K562 (cell line): Measurements from ENCODE around the gene TMC8. TPM values are rescaled to one million over a fixed set of nuclear protein-coding genes. Genes with fewer than 3 reads are reported as not detected.
A peak's percentile ranks its signal among the peaks of the same experiment; 100 is the strongest.

Source experiments
- CREM ChIP-seq: IDR thresholded peaks from 2 replicates; pipeline ENCODE4 v1.6.1; 2014; ENCODE audit warnings: antibody characterized with exemption, low read depth
- CTCFL ChIP-seq: IDR thresholded peaks from 2 replicates; pipeline ENCODE4 v1.6.1; 2011; ENCODE audit warnings: borderline replicate concordance, low read depth, mild to moderate bottlenecking, moderate library complexity, low read length; ENCODE audit not compliant: insufficient read depth, poor library complexity, severe bottlenecking
- CXXC5 ChIP-seq: fragments of 250-450 bp; sonication (Bioruptor Pico); IDR thresholded peaks from 2 replicates; pipeline ENCODE4 v1.8.0; 2022; ENCODE audit warnings: inconsistent platforms, mild to moderate bottlenecking, moderate library complexity
- FOXK2 ChIP-seq, 2 experiments: fragments of 450-650 bp; IDR thresholded peaks in 1 of 2; conservative IDR thresholded peaks in 1 of 2; 2 replicates each; pipeline ENCODE4 v1.6.1; 2016; ENCODE audit warnings: low read depth in 2 of 2, mild to moderate bottlenecking in 1 of 2
- JUN ChIP-seq, 2 experiments: sonication (generic) in 1 of 2; formaldehyde crosslinking in 1 of 2; IDR thresholded peaks; 2 replicates each; pipeline versions ENCODE4 v1.6.1 to v1.8.0; 2012 to 2022; ENCODE audit warnings: borderline replicate concordance in 2 of 2, mild to moderate bottlenecking in 2 of 2, improper control_type of control experiment in 1 of 2, low read depth in 1 of 2, low read length in 1 of 2, missing genetic modification reagents in 1 of 2
- KAT2B ChIP-seq: IDR thresholded peaks from one replicate; pipeline ENCODE4 v1.6.1; 2012; ENCODE audit warnings: low read depth, mild to moderate bottlenecking, control low read depth, inconsistent platforms, low read length, moderate library complexity
- KDM2B ChIP-seq: fragments of 250-450 bp; sonication (Bioruptor Pico); IDR thresholded peaks from 2 replicates; pipeline ENCODE4 v1.8.0; 2021; ENCODE audit warnings: mild to moderate bottlenecking, moderate library complexity
- NRF1 ChIP-seq, 2 experiments: fragments of 450-650 bp; IDR thresholded peaks in 1 of 2; conservative IDR thresholded peaks in 1 of 2; 2 replicates each; pipeline ENCODE4 v1.6.1; 2014; ENCODE audit warnings: mild to moderate bottlenecking in 2 of 2
- PRDM10 ChIP-seq: fragments of 450-650 bp; IDR thresholded peaks from 2 replicates; pipeline ENCODE4 v1.6.1; 2018; ENCODE audit not compliant: partially characterized antibody
- RBFOX2 ChIP-seq: fragments of 200-400 bp; formaldehyde crosslinking; IDR thresholded peaks from 2 replicates; pipeline ENCODE4 v1.6.1; 2017; ENCODE audit warnings: low read depth, mild to moderate bottlenecking, low read length, moderate library complexity
- SREBF1 ChIP-seq: fragments of 150-350 bp; IDR thresholded peaks from 2 replicates; pipeline ENCODE4 v1.6.1; 2014; ENCODE audit warnings: antibody characterized with exemption, low read depth, low read length, borderline replicate concordance
- TEAD2 ChIP-seq: fragments of 450-650 bp; IDR thresholded peaks from 2 replicates; pipeline ENCODE4 v1.6.1; 2016; ENCODE audit warnings: missing genetic modification characterization, control low read depth, missing compliant biosample characterization
- ZNF197 ChIP-seq: fragments of 200-800 bp; sonication (Bioruptor generic); IDR thresholded peaks from 2 replicates; pipeline ENCODE4 v1.6.1; 2016; ENCODE audit warnings: low read depth, missing genetic modification characterization, missing compliant biosample characterization
- ZNF3 ChIP-seq: fragments of 250-450 bp; sonication (Bioruptor Pico); IDR thresholded peaks from 2 replicates; pipeline ENCODE4 v1.5.0; 2021; ENCODE audit warnings: mild to moderate bottlenecking, moderate library complexity
- polyA plus RNA-seq, 8 experiments: library from polyadenylated mRNA; depleted of rRNA in 4 of 8; stranded (reverse) in 5 of 8; unstranded in 3 of 8; fragments of >200 nt; fragmentation: Nextera tagmentation in 2 of 8; fragmentation: Illumina TruSeq in 1 of 8; extraction: Ambion mirVana in 2 of 8; extraction: Trizol in 1 of 8; gene quantifications; 2 replicates each; pipeline versions ENCODE4 v1.2.1 to v1.2.3, GENCODE V29; 2011 to 2014; ENCODE audit warnings: inconsistent platforms in 1 of 8, missing spikeins in 1 of 8
- total RNA-seq, 7 experiments: library from RNA; depleted of rRNA in 6 of 7; stranded (reverse); fragments of >200 nt in 6 of 7; fragmentation: Illumina TruSeq in 2 of 7; extraction: Trizol in 2 of 7; gene quantifications; 2 replicates each; pipeline versions ENCODE4 v1.2.1 to v1.2.3, GENCODE V29; 2011 to 2021; ENCODE audit warnings: low replicate concordance in 1 of 7
- TF ChIP-seq, protein P1 (sequence below): fragments of 250-450 bp; sonication (Bioruptor Pico); IDR thresholded peaks from 2 replicates; pipeline ENCODE4 v1.5.1; 2021; ENCODE audit warnings: mild to moderate bottlenecking
- TF ChIP-seq, protein P2 (sequence below): fragments of 450-650 bp; IDR thresholded peaks from 2 replicates; pipeline ENCODE4 v1.6.1; 2017; ENCODE audit warnings: mild to moderate bottlenecking, moderate library complexity

TMC8 gene
- total and polyA plus RNA-seq, 9 of the 15 experiments (the other 6 are each of a cell fraction or from before 2014, with no cell fraction given) = 0.13 to 10.9 (median 2.8) TPM

GRCh38 chr17:78144736-78145641 is 14.4 kb downstream of the TMC8 start (continued):
- TF ChIP-seq PRDM10 (no peak), CTCFL (no peak), RBFOX2 (peak; percentile 12; the same call in 1 of the 2 replicates), FOXK2 (conservative IDR thresholded peaks at IDR 0.05 in 1 of 2, IDR thresholded peaks at IDR 0.05 in 1 of 2; ENCODE audit: low read depth in 2 of 2) (no peak), KDM2B (no peak), ZNF3 (CRISPR knock-in tag) (no peak), CXXC5 (CRISPR knock-in tag) (0 out of 2 replicates have a peak, but pooled peaks have one; percentile 2), JUN (IDR thresholded peaks at IDR 0.05; ENCODE audit: borderline replicate concordance, low read depth, low read length) (no peak), JUN (CRISPR knock-in tag; IDR thresholded peaks at IDR 0.05; ENCODE audit: borderline replicate concordance) (no peak), KAT2B (no peak), NRF1 (conservative IDR thresholded peaks at IDR 0.05 in 1 of 2, IDR thresholded peaks at IDR 0.05 in 1 of 2) (peak in 1 of 2 experiments; percentile 12; a peak in 1 of 4 replicates), SREBF1 (no peak), ZNF197 (CRISPR knock-in tag) (no peak), TEAD2 (tag) (no peak), CREM (no peak)
- TF ChIP-seq, protein P1, sequence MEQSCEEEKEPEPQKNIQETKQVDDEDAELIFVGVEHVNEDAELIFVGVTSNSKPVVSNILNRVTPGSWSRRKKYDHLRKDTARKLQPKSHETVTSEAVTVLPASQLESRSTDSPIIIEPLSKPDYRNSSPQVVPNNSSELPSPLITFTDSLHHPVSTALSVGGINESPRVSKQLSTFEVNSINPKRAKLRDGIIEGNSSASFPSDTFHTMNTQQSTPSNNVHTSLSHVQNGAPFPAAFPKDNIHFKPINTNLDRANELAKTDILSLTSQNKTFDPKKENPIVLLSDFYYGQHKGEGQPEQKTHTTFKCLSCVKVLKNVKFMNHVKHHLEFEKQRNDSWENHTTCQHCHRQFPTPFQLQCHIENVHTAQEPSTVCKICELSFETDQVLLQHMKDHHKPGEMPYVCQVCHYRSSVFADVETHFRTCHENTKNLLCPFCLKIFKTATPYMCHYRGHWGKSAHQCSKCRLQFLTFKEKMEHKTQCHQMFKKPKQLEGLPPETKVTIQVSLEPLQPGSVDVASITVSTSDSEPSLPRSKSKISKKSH (CRISPR knock-in tag) = no peak
- TF ChIP-seq, protein P2, sequence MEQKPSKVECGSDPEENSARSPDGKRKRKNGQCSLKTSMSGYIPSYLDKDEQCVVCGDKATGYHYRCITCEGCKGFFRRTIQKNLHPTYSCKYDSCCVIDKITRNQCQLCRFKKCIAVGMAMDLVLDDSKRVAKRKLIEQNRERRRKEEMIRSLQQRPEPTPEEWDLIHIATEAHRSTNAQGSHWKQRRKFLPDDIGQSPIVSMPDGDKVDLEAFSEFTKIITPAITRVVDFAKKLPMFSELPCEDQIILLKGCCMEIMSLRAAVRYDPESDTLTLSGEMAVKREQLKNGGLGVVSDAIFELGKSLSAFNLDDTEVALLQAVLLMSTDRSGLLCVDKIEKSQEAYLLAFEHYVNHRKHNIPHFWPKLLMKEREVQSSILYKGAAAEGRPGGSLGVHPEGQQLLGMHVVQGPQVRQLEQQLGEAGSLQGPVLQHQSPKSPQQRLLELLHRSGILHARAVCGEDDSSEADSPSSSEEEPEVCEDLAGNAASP = no peak
